SK-N-MC (cell line): Measurements from ENCODE around the gene TPRN.

Experiments used
- EZH2 ChIP-seq: fragments of 200-600 bp; sonication (generic); IDR thresholded peaks from one replicate; pipeline ENCODE4 v1.6.1; 2017; ENCODE audit warnings: antibody characterized with exemption
- POLR2AphosphoS5 ChIP-seq: IDR thresholded peaks from 2 replicates; pipeline ENCODE4 v1.6.1; 2012; ENCODE audit warnings: mild to moderate bottlenecking, low read depth, low read length, borderline replicate concordance

DNA sequence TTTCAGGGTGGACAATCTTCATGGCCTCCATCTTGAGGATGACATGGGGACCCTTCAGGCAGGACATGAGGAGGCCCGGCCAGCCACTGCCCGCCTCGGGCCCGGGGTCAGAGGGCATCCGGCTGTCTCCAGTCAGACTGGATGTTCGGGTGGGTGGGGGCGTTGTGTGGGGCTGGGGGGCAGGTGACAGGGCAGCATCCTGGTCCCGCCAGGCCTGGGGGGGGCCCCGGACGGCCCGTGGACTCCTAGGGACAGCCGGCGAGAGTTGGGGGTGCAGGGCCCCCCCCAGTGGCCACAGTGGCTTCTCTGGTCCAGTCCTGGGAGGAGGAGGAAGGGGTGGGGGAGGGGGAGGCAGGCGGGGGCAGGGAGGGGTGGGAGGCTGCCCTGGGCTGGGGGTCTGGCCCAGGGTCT lies 20.6 kb upstream of the TPRN start:
- no peak for TF ChIP-seq EZH2
- no peak for TF ChIP-seq POLR2AphosphoS5
